GM18909 (cell line): ENCODE data around the gene TAGLN2.

ENCODE experiments used
- ATAC-seq: cut with Tn5 transposase; IDR thresholded peaks from one replicate; pipeline ENCODE4 v1.9.1; 2021; ENCODE audit warnings: mild to moderate bottlenecking; ENCODE audit not compliant: unreplicated experiment, poor library complexity

Gene TAGLN2

DNA sequence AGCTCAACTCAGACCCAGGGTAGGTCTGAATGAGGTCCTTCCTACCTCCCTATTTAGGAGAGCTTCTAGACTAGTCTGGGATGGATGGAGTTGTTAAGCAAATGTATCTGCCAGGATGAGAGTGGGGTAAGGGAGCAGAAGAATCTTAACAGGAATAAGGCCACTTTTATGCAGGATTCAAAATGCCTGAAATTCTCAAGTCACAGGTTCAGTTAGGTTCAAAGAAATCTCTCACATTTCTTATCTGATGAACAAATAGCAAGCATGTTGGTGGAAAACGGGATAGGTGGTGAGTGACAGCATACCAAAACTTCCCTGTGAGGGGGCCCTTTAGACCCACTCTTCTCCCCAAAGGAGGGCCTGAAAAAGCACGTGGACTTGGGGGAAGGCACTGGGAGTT lies 25.7 kb upstream of the TAGLN2 start:
- no peak for ATAC-seq

DNA sequence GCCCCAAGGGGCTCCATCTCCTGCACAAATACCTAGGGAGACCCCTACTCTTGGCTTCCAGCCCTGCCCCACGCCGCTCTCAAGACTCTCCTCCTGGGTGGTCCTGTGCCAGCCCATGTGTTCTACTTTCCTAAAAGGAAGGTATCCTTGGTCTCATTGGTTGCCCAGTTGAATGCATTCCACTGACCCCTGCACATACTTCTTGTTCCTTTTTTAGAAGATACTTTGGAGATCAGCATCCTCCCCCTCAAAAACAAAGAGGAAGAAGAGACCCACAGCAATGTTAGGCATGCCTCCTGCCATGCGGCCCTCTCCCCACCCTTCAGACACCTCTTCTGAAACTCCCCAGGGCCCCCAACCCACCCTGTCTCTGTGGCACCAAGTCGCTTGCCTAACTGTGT lies 24.7 kb upstream of the TAGLN2 start:
- no peak for ATAC-seq

- ATAC-seq = no peak
Measured at GRCh38 chr1:159949123-159949522, 23.8 kb upstream of the TAGLN2 start.

DNA sequence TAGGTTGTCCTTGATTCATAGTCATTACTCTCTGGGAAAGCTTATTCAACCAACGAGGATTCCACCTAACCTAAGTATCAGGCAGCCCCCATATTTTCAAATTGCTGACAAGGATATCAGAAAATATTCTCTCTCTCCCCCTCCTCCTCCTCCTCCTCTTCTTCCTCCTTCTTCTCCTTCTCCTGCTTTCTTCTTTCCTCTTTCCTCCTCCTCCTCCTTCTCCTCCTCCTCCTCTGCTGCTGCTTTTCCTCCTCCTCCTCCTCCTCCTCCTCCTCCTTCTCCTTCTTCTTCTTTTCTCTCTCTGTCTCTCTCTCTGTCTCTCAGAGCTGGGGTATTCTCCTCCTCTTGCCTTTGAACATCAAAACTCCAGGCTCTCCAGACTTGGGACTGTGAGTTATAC lies 22.6 kb upstream of the TAGLN2 start:
- ATAC-seq = no peak

- no peak for ATAC-seq
Measured at GRCh38 chr1:159946242-159947187, 21.2 kb upstream of the TAGLN2 start.

GRCh38 chr1:159945483-159946241 lies 20.4 kb upstream of the TAGLN2 start, which contains the start of gene IGSF9:
IGSF9 (minus strand) TSS chr1:159945613; CDS start chr1:159943454, 2,159 bp downstream.
- no peak for ATAC-seq

- no peak for ATAC-seq
Measured at GRCh38 chr1:159944623-159945455, 19.5 kb upstream of the TAGLN2 start.

DNA sequence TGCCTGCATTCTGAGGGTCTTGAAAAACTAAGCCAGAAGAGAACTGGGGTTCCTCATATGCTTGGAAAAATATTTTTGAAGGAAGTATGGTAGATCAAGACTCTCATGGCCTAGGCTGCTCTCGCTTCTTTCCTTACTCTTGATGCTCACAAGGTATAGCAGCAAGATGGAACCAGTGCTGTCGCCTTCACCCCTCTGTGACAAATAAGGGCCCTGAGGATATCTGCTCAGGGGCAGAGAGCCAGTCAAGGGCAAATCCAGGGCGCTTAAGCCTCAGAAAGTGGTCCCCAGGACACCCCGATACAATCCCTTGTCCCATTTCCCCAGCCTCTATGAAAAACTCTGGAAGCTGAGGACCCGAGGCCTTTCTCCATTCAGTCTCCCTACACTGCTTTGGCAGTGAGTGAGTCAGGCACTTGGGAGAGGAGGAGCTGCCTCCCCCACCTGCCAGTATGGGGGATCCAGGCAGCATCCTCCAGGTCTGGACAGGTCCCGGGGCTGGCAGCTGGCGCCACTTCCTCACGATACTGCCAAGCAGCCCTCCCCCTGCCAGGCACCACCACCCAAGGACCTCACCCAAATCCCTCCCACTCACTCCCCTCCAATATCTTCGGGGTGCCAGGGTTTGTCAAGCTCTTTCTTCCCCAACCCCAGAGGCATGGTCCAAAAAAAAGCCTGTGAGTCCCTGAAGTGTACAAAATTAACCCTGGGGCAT lies 18.8 kb upstream of the TAGLN2 start:
- no peak for ATAC-seq

DNA sequence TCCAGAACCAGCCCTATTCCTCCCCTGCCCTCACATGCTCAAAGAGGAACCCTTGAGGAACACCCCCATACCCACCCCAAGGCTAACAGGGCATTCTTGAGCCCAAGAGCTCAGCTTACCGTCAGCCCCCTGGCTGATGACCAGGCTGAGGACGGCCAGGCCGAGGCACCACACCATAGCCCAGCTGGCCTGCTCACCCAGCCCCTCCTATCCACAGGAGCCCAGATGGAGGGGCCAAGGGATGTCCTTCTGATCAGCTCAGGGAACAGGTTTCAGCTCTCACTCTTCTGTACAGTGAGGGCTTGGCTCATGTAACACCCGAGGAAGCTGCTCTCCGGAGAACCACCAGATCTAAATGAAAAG lies 18.0 kb upstream of the TAGLN2 start:
- no peak for ATAC-seq

- no peak for ATAC-seq
Measured at GRCh38 chr1:159942632-159943277, 17.4 kb upstream of the TAGLN2 start.

DNA sequence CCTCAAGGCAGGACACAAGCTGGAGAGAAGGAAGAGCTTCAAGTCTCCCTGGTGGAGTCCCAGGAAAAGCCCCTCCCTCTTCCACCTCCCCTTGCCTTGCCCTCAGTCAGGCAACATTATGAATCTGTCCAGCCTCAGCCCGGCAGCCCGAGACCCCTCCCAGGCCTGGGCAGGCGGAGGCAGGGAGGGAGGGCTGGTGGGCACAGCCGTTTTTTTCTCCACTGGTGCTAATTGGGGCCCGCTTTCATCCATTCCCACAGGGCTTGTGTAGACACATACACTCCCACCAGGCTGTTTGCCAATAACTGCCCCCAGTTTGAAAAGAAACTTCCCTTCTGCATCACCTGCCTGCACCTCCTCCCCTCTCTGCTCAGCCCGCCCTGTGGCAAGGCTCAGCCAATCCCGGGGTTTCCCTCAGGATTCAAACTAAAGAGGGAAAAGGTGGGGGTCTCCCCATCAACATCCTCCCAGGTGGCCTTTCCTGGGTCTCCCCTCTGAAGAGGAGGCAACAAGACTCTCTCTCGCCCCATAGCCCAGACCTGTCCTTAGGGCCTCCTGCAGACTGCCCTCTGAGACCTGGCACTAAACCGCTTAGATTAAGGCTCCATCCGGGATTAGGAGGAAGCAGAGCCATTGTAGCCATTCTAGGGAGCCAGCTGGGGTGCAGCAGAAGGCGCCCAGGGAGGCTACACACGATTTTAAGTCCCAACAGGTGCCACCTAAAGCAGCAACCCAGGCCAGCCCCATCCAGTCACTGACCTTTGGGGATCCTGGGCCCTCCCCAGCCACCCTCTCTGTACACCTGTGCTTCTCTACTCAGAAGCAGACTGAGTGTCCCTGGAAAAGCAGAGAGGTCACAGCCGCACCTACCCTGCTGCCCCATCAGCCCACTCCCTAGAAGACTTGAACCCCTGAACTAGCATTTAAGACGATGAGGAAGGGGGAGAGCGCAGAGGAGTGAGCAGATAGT lies 16.6 kb upstream of the TAGLN2 start:
- no peak for ATAC-seq

DNA sequence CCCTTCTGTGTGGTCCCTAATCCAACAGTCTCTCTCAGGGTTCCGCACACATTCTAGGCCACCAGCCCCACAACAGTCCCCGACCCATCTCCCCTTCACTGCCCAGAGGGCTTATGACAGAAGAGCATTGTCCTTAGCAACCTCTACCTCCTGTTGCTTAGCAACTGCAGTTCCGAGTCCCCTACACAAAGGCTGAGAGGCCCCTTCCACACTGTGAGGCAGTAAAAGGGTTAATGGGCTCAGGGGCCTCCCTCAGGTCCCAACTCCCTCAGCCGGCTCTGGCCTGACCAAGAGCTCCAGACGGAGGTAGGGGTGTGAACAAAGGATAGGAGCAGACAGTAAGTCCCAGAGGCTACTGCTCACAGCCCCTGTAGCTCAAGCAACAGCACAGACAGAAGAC lies 15.8 kb upstream of the TAGLN2 start:
- no peak for ATAC-seq

- ATAC-seq = no peak
Measured at GRCh38 chr1:159940006-159940620, 14.8 kb upstream of the TAGLN2 start.

DNA sequence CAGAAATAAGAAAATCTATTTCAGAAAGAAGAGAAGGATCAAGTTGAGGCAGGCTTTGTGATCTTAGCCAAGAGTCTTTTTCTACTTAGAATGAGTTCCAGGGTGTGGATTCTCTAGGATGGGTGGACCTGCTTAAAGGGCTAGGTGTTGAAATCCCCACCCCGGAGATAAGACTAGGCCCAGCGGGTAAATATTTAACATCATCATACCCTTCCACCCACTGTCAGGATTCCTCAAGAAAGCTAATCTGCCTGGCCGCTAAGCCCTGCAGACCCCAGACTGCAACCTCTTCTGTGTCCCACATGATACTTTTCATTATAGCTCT lies 14.3 kb upstream of the TAGLN2 start:
- ATAC-seq = no peak

- ATAC-seq = no peak
Measured at GRCh38 chr1:159938905-159939677, 13.8 kb upstream of the TAGLN2 start.

GRCh38 chr1:159938211-159938852 lies 13.0 kb upstream of the TAGLN2 start:
- no peak for ATAC-seq
